Mucosa of rectum (tissue), 2 donors: ENCODE data around the gene C2orf66.
A peak's percentile ranks its signal among the peaks of the same experiment; 100 is the strongest.

Experiments used
- H3K27ac ChIP-seq, 2 donors: one replicate each; pipeline ENCODE4 v1.7.0; 2013; ENCODE audit warnings: inconsistent platforms in 2 of 2, low read depth in 2 of 2, low read length in 2 of 2
- H3K27me3 ChIP-seq, 2 donors: one replicate each; pipeline ENCODE4 v1.7.0; 2013; ENCODE audit warnings: low read length in 2 of 2; ENCODE audit not compliant: control insufficient read depth in 2 of 2, insufficient read depth in 2 of 2
- H3K36me3 ChIP-seq, 2 donors: one replicate each; pipeline ENCODE4 v1.7.0; 2013; ENCODE audit warnings: low read length in 2 of 2; ENCODE audit not compliant: control insufficient read depth in 2 of 2, insufficient read depth in 2 of 2
- H3K4me1 ChIP-seq, 2 donors: one replicate each; pipeline ENCODE4 v1.7.0; 2013; ENCODE audit warnings: low read length in 2 of 2, mild to moderate bottlenecking in 1 of 2; ENCODE audit not compliant: control insufficient read depth in 2 of 2, insufficient read depth in 2 of 2
- H3K4me3 ChIP-seq, 2 donors: one replicate each; pipeline ENCODE4 v1.7.0; 2013; ENCODE audit warnings: low read length in 2 of 2
- H3K9ac ChIP-seq, 2 donors: one replicate each; pipeline ENCODE4 v1.7.0; 2013; ENCODE audit warnings: low read length in 2 of 2, low read depth in 1 of 2, mild to moderate bottlenecking in 1 of 2
- H3K9me3 ChIP-seq, 2 donors: one replicate each; pipeline ENCODE4 v1.7.0; 2013; ENCODE audit warnings: low read length in 2 of 2; ENCODE audit not compliant: control insufficient read depth in 2 of 2
- donor health status: healthy.
- donor health status: Normal muscosa, but diverticular disease.

C2orf66 gene

DNA sequence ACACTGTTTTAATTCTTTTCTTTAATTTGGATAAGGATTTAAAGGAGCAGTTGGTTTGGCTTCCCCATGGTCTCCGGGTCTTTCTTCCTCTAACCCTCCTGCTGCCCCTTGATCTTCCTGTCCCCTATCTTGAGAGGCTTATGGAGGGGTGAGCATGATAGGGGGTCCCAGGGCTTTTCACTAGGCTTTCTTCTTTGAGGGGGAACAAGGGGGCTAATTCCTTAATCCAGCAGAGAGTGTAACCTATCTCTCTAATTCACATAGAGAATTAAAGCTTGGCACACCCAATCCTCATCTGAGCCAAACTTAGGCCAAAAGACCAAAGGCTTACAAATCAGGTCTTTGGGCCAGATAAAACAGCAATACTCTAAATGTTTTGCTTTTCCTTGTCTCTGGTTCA lies 21.5 kb upstream of the C2orf66 start:
- H3K27ac ChIP-seq, result no peak overlapping the region
- no peak overlapping the region for H3K9ac ChIP-seq
- no peaks in the 10 kb centered on the region for H3K36me3 ChIP-seq
- no peaks in the 10 kb centered on the region for H3K27me3 ChIP-seq
- no peaks in the 10 kb centered on the region for H3K4me1 ChIP-seq
- H3K4me3 ChIP-seq, result no peak overlapping the region
- H3K9me3 ChIP-seq, result no peaks in the 10 kb centered on the region

DNA sequence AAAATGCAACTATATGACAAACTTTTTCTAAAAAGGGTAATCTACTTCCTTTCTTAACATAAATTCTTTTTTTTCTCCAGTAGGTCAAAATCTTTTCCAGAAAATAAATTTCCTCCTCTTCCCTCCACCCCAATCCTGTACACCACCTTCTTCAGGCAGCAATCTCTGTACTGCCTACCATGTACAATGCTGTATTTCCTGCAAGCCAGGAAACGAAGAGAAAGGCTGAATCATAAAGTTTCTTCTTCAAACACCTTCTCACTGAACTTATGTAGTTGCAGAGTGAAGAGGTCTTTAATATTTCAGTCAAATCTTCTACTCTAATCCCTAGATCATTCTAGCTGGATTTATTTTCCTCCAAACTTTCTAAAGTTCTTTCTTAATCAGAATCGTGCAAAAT lies 18.2 kb upstream of the C2orf66 start:
- Histone ChIP-seq H3K27me3 (no peaks in the 10 kb centered on the region), H3K4me1 (no peaks in the 10 kb centered on the region), H3K27ac (no peak overlapping the region), H3K4me3 (no peak overlapping the region), H3K9me3 (no peaks in the 10 kb centered on the region), H3K9ac (no peak overlapping the region), H3K36me3 (no peaks in the 10 kb centered on the region)

DNA sequence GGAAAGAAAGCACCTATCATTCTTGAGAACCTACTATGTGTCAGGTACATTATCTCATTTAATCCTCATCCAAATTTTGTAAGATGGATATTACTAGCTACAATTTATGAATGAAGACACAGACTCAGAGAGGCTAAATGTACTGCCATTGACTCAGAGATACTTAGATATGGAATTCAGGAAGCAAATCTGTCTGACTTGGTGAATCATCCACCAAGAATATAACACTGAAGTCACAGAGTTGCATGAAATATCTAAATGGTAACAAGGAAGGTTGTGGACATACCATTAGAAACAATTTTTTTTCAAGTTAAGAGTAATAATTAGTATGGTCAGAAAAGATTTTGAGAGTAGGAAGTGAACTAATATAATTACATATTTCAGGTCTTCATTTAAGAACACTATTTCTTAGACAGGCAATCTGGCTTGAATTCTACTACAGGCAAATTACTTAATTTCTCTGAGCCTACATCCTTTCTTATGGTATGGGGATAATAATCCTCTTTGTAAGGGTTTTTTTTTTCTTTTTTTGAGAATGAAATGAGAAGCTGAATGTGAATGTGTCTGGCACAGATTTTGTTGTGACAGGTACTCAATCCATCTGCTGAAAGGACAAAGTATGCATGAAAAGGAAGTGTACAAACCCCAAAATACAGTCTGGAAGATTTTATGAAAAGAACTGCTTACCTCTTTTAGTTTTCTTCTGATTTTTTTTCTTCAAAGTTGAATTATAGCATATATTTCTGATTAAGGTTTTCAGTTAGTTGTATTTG lies 14.8 kb upstream of the C2orf66 start:
- no peaks in the 10 kb centered on the region for H3K4me1 ChIP-seq
- no peak overlapping the region for H3K27ac ChIP-seq
- no peak overlapping the region for H3K9ac ChIP-seq
- H3K9me3 ChIP-seq, result no peaks in the 10 kb centered on the region
- no peak overlapping the region for H3K4me3 ChIP-seq
- no peaks in the 10 kb centered on the region for H3K27me3 ChIP-seq
- H3K36me3 ChIP-seq, result no peaks in the 10 kb centered on the region

DNA sequence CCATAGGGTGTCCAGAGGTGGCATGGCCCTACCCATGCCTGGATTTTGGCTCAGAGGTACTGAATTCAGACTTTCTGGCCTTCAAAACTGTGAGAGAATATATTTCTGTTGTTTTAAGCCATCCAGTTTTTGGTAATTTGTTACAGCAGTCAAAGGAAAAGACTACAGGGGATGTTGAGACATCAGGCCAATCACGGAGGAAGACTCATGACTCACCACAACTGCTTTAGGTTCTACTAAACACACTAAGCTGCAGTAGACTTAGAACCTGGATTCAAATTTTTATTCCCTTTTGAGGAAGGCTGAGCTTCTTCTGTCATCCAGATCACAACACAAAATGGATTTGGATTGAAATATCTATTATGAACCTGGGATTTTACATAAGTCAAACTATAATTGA lies 12.0 kb upstream of the C2orf66 start:
- Histone ChIP-seq H3K9ac (no peak overlapping the region), H3K27ac (no peak overlapping the region)

DNA sequence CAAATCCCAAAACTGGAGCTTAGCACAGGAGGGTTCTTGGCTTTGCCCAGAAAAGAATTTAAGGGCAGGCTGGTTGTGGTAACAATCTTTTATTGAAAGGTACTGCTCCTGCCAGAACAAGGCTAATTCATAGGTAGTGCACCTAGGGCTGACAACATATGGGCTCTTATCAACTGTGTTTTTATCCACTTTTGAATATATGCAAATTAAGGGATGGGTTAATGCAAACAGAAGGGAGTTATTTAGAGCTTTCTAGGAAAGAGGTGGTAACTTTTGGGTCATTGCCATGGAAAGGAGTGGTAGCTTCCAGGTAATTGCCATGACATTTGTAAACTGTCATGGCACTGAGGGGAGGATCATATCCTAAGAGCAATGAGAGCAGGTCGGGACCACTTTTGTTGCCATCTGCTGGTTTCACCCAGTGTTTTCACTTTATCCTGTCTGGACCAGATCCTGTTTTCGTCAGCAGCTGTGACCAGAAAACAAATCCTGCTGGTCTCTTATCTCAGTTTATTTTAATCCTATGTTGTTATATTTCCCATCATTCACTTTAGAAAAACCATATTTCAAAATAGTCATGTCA lies 981 bp downstream of the C2orf66 start:
- Histone ChIP-seq H3K9ac (no peak overlapping the region), H3K4me3 (no peak overlapping the region), H3K36me3 (no peaks in the 10 kb centered on the region), H3K27me3 (no peaks in the 10 kb centered on the region), H3K9me3 (no peaks in the 10 kb centered on the region), H3K4me1 (no peaks in the 10 kb centered on the region), H3K27ac (no peak overlapping the region)

More for the DNA sequence above, 12.0 kb upstream of the C2orf66 start:
- no peaks in the 10 kb centered on the region for H3K27me3 ChIP-seq
- H3K4me3 ChIP-seq, result no peak overlapping the region
- H3K36me3 ChIP-seq, result no peaks in the 10 kb centered on the region
- no peaks in the 10 kb centered on the region for H3K4me1 ChIP-seq
- H3K9me3 ChIP-seq, result peaks cover 3% of the 10 kb centered on the region in 2 donors

DNA sequence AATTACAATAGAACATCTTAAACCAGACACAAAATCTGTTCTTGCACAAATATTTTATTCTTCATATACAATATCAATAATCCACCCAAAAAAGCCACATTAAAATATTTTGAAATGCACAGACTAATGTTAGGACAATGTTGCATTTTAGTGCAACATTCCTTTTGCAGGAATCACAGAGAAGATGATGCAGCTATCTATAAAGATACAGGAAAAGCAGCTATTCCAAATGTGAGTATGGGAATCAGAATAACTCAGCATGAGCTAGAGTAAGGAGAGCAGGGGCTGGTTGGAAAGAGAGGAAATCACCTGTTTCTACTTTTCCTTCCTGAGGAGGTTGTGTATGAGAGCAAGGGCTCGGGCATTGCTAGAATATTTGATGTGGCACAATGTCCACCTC lies 4.8 kb downstream of the C2orf66 start:
- no peak overlapping the region for H3K4me3 ChIP-seq
- H3K9me3 ChIP-seq, result no peaks in the 10 kb centered on the region
- H3K27ac ChIP-seq, result no peak overlapping the region
- no peaks in the 10 kb centered on the region for H3K4me1 ChIP-seq
- H3K36me3 ChIP-seq, result no peaks in the 10 kb centered on the region
- H3K27me3 ChIP-seq, result no peaks in the 10 kb centered on the region
- H3K9ac ChIP-seq, result no peak overlapping the region

DNA sequence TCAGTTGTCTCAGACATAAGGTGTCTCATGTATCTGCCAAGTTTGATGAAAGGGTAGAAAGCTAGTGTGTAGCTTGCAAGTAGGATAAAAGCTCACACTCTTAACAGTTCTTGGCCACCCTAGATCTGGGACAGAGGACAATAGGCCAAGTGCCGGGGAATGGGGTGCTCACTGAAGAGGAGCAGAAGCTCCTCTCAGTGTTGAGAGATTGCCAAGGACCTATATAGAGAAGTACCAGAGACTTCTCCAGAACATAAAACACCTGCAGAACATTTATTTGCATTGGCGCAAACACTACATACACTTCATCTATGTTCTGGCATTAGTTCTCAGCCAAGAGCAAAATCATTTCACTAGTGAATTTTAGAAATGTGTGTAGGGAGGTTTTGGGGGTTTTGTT lies 6.8 kb downstream of the C2orf66 start:
- H3K27me3 ChIP-seq, result no peaks in the 10 kb centered on the region
- H3K4me1 ChIP-seq, result no peaks in the 10 kb centered on the region
- no peak overlapping the region for H3K9ac ChIP-seq
- no peaks in the 10 kb centered on the region for H3K36me3 ChIP-seq
- no peaks in the 10 kb centered on the region for H3K9me3 ChIP-seq
- no peak overlapping the region for H3K4me3 ChIP-seq
- H3K27ac ChIP-seq, result no peak overlapping the region

DNA sequence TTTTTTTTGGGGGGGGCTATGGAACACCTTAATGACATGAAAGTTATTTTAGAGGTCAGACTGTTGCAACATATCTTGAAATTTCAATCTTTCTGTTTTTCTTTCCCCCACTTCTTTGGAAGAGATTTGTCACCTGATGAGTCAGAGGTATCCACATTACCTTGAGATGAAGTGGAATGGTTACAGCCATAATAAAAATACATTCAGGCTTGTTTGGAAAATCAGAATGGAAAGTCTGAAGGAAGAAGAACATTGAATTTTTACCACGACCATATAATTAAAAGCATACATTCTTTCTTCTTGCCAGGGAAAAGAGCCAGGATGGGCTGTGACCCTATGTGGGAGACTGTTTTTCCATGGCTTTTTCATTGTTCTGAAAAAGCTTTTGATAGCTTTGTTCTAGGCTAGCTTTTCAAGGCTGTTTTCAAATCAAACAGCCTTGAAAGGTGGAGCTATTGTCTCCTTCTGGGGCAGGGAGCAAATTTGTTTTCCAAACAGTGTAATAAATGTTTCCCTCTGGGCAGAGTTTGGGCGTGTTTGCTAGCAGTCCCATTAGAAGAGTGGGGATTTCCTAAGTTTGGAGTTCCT lies 7.4 kb downstream of the C2orf66 start:
- no peak overlapping the region for H3K27ac ChIP-seq
- no peaks in the 10 kb centered on the region for H3K9me3 ChIP-seq
- no peak overlapping the region for H3K4me3 ChIP-seq
- H3K4me1 ChIP-seq, result no peaks in the 10 kb centered on the region
- H3K9ac ChIP-seq, result no peak overlapping the region
- no peaks in the 10 kb centered on the region for H3K27me3 ChIP-seq
- peaks cover 2 to 5% of the 10 kb centered on the region in 2 donors for H3K36me3 ChIP-seq

DNA sequence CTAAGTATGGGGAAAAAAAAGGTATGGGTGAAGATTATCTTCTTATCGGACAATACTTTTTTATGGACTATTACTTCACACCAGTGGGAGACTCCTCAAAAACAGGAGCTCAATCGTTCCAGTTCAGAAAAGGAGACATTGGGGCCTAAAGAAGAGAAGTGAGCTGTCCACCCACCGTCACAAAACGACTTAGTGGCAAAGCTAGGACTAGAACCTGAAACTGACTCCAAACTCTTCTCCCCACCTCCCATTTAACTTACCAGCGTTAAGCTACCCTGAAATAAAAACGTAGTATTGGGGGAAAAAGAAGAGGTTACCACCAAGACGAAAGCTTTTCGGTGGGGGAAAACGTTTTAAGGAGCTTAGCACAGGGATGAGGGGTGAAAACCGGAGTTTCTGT lies 10.2 kb downstream of the C2orf66 start:
- Histone ChIP-seq H3K9me3 (no peaks in the 10 kb centered on the region), H3K4me3 (peak overlapping the region; percentile 95 to 96), H3K27ac (peak overlapping the region; percentile 52 to 57), H3K9ac (peak overlapping the region; percentile 80 to 91), H3K27me3 (no peaks in the 10 kb centered on the region), H3K4me1 (no peaks in the 10 kb centered on the region), H3K36me3 (peaks cover 15 to 16% of the 10 kb centered on the region in 2 donors)

DNA sequence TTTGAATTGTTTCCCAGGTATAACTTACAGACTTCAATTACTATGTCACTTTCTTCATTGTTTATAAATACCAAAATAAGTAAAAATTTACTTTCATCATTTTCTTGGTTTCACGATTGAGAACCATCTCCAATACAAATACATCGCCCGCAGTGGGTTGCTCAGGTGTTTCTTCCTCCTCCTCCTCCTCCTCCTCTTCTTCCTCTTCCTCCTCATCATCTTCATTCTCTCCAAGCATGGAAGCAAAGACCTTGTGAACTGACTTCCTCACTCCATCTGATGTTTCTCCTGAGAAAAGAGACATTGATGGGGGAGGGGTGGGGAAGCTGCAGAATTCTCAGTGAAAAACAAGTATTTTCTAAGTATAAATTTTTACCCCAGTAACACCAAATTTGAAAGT lies 16.3 kb downstream of the C2orf66 start:
- no peak overlapping the region for H3K9ac ChIP-seq

More for the DNA sequence above, 16.3 kb downstream of the C2orf66 start:
- H3K9me3 ChIP-seq, result no peaks in the 10 kb centered on the region
- no peaks in the 10 kb centered on the region for H3K27me3 ChIP-seq
- H3K4me1 ChIP-seq, result no peaks in the 10 kb centered on the region
- no peak overlapping the region for H3K4me3 ChIP-seq
- no peak overlapping the region for H3K27ac ChIP-seq
- H3K36me3 ChIP-seq, result peaks cover 43 to 67% of the 10 kb centered on the region in 2 donors
